Measurements from ENCODE around the gene AMACR.
"Not testable (repeated sequence)": the region's sequence is repeated elsewhere in the genome, so short reads cannot be mapped to it uniquely, and the experiment has no call there.

DNA sequence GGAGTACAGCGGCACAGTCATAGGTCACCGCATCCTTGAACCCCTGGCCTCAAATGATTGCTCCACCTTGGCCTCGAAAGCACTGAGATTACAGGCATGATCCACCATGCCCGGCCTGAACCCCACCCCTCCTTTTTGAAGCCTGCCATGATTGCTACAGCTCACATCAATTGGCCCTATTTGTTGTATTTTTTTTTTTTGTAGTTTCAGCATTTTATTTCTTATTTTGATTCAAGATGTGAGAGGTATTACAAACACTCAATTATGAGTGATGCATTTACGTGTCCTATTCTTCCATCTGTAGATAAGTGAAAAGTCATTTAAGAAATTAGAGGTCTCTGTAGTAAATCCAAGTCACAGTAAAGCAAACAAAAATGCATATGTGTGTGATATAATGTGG lies 55.7 kb downstream of the AMACR start:
- TF ChIP-seq POLR2AphosphoS5 (IDR thresholded peaks at IDR 0.05; ENCODE audit: low read depth, low read length); POLR2A (IDR thresholded peaks at IDR 0.05; ENCODE audit: low read depth, low read length); TAF1 (IDR thresholded peaks at IDR 0.05; ENCODE audit: borderline replicate concordance, low read depth, low read length): not testable (repeated sequence)

All from GM12892 (cell line).